Measurements from ENCODE around the gene ATP2A2.
A peak's percentile ranks its signal among the peaks of the same experiment; 100 is the strongest.

The ATP2A2 gene

DNA sequence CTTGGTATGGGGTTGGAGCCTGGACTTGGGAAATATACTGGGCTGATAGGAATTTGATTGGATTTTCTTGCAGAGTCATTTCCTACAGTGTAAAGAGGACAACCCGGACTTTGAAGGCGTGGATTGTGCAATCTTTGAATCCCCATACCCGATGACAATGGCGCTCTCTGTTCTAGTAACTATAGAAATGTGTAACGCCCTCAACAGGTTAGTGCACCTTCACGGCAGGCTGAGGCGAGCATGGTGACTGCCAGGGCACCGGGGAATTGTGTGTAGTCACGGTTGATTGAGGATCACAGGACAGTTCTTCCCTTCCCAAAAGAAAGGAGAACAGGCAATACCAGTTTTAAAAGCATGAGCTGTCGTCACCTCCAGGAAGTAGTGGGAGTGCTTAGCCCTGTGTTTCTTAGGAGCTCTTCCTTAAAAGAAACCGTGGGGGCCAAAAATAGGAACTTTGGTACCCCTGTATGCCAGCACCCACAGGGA, 64.2 kb downstream of the ATP2A2 start:
- no peak overlapping the region for H3K4me3 ChIP-seq (replicated peaks in 1 of 2; ENCODE audit: low read depth in 2 of 2, low read length in 2 of 2)
- TF ChIP-seq, protein P1, sequence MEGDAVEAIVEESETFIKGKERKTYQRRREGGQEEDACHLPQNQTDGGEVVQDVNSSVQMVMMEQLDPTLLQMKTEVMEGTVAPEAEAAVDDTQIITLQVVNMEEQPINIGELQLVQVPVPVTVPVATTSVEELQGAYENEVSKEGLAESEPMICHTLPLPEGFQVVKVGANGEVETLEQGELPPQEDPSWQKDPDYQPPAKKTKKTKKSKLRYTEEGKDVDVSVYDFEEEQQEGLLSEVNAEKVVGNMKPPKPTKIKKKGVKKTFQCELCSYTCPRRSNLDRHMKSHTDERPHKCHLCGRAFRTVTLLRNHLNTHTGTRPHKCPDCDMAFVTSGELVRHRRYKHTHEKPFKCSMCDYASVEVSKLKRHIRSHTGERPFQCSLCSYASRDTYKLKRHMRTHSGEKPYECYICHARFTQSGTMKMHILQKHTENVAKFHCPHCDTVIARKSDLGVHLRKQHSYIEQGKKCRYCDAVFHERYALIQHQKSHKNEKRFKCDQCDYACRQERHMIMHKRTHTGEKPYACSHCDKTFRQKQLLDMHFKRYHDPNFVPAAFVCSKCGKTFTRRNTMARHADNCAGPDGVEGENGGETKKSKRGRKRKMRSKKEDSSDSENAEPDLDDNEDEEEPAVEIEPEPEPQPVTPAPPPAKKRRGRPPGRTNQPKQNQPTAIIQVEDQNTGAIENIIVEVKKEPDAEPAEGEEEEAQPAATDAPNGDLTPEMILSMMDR (IDR thresholded peaks at IDR 0.05; ENCODE audit: low read depth, low read length), result no peak
- DNase-seq (ENCODE audit: low read depth in 2 of 2), result no peak

DNA sequence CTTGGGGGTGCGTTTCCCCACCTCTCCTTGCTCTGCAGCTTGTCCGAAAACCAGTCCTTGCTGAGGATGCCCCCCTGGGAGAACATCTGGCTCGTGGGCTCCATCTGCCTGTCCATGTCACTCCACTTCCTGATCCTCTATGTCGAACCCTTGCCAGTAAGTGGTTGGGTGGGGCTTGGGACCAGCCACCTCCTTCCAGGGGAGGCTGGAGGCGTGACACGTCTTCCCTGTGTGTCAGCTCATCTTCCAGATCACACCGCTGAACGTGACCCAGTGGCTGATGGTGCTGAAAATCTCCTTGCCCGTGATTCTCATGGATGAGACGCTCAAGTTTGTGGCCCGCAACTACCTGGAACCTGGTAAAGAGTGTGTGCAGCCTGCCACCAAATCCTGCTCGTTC, 64.9 kb downstream of the ATP2A2 start:
- no peak overlapping the region for H3K4me3 ChIP-seq (replicated peaks in 1 of 2; ENCODE audit: low read depth in 2 of 2, low read length in 2 of 2)
- TF ChIP-seq, protein P1 (IDR thresholded peaks at IDR 0.05; ENCODE audit: low read depth, low read length), result no peak
- DNase-seq (ENCODE audit: low read depth in 2 of 2), result no peak

DNA sequence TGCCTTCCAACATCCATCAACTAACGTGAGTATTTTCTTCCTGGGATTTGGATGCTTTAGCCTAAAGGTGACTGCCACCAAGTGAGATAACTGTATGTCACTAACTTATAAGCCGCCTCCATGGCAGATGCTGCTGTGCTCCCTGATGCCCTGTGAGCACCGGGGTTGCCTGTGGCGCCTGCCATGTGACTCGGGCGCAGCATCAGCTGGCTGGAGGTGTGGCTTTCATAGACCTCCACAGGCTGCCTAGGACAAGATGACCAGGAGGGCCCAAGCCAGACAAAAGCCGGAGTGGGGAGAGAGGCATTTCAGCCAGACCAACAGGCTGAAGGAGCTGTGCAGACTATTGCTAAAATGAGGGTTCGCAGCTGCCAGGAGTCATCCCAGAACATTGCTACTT, 66.7 kb downstream of the ATP2A2 start:
- TF ChIP-seq, protein P1 (IDR thresholded peaks at IDR 0.05; ENCODE audit: low read depth, low read length), result no peak
- H3K4me3 ChIP-seq (replicated peaks in 1 of 2; ENCODE audit: low read depth in 2 of 2, low read length in 2 of 2), result no peak overlapping the region
- no peak for DNase-seq (ENCODE audit: low read depth in 2 of 2)

DNA sequence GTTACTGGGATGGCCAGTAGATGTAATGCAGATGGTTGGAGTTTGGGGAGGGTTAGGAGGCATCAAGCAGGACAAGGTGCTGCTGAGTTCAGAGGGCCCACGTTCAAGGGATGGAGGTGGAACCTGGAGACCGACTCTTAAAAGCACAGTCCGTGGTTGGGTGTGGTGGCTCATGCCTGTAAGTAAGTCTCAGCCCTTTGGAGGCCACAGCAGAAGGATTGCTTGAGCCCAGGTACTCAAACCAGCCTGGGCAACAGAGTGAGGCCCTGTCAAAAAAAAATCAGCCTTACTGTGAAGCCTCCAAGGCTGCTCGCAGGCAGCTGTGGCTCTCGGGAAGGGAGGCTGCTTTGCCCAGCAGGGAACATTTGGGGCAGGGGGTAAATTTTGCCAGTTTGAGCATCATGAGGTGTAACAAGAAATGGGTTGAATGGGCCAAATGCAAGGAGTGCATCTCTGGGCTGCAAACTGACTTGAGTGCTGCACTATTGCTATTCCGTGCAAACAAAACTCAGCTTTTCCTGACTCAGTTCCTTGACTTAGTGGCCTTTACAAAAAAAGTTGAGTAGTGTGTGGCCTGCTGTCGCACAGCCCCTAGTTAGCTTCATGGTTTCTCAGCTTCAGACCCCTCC, 67.5 kb downstream of the ATP2A2 start:
- no peak for DNase-seq (ENCODE audit: low read depth in 2 of 2)
- H3K4me3 ChIP-seq (replicated peaks in 1 of 2; ENCODE audit: low read depth in 2 of 2, low read length in 2 of 2), result no peak overlapping the region
- TF ChIP-seq, protein P1 (IDR thresholded peaks at IDR 0.05; ENCODE audit: low read depth, low read length), result no peak

DNA sequence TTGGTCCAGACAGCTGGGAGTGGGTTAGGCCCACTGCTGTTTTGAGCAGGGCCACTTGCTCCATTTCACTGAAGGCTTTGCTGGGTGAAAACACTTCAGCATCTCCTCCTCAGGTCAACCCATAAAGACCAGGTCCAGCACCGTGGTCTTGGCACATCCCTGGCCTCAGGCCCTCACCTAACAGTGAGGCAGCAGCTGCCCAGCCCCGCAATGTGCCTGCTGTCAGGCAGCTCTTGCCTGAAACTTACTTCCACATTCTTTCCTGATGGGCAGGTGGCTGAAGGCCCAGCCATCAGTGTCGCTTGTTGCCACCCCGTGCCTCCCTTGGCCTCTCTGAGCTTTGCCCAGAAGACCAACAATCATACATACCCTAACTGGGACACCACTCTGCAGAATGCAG, 68.0 kb downstream of the ATP2A2 start:
- DNase-seq (ENCODE audit: low read depth in 2 of 2), result no peak
- TF ChIP-seq, protein P1 (IDR thresholded peaks at IDR 0.05; ENCODE audit: low read depth, low read length), result no peak
- H3K4me3 ChIP-seq (replicated peaks in 1 of 2; ENCODE audit: low read depth in 2 of 2, low read length in 2 of 2), result no peak overlapping the region

DNA sequence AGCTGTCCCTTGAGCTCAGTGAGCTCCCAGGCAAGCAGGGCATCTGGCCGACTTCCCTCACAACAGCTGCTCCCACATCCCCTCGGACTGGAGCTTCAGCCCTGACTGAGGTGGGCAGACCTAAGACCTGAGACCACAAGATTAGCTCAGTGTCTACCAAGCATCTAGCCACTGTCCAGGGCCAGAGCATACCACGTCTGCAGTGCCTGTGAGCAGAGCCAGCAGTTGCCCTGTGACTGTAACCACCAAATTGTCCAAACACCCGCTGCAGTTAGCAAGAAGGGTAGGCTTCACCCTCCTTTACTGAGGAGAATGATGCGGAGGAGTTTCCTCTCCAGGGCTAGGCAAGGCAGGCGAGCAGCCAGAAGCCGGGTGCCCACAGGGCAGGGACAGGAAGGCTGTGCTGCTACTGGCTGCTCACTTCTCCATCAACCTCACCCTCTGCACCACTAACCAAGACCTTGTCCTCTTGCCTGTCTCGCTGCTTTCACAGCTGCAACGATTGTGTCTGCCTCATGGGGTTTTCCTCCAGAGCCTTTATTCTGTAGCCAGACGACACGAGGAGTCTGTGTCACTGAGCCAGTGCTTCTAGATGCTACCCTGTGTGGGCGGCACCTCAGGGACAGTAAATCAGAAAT, 68.6 kb downstream of the ATP2A2 start:
- TF ChIP-seq, protein P1 (IDR thresholded peaks at IDR 0.05; ENCODE audit: low read depth, low read length), result no peak
- peak in 1 of 2 donors; percentile 36 for DNase-seq (ENCODE audit: low read depth in 2 of 2)
- no peak overlapping the region for H3K4me3 ChIP-seq (replicated peaks in 1 of 2; ENCODE audit: low read depth in 2 of 2, low read length in 2 of 2)
